OCI-LY7 (cell line): ENCODE results near the gene GLI3. TPM values are rescaled to one million over a fixed set of nuclear protein-coding genes. Genes with fewer than 3 reads are reported as not detected.

Source experiments
- BruUV-seq: library from RNA; stranded (reverse); fragments of 400-500 nt; replicated peaks from 2 replicates; lab custom pipeline; 2021; lab: Mats Ljungman, UMichigan
- CTCF ChIA-PET: fragments of 300-600 bp; sonication (Branson Sonifier 250); formaldehyde crosslinking; loops from one replicate; lab custom pipeline; 2022; ENCODE audit warnings: antibody characterized with exemption; ENCODE audit not compliant: unreplicated experiment; lab: Charles Lee
- POLR2A ChIA-PET: fragments of 300-600 bp; sonication (Branson Sonifier 250); formaldehyde crosslinking; loops from one replicate; lab custom pipeline; 2022; ENCODE audit warnings: antibody characterized with exemption; lab: Charles Lee
- DNase-seq: peaks from one replicate; pipeline ENCODE4 v3.0.0-alpha.2; 2015; ENCODE audit warnings: low spot score
- H2AFZ ChIP-seq: fragments of 200-600 bp; sonication (generic), shearing (Covaris generic); 2 replicates; pipeline ENCODE4 v1.6.1; 2014; ENCODE audit warnings: mild to moderate bottlenecking, antibody characterized with exemption, low read length, moderate library complexity
- H3K27ac ChIP-seq: fragments of 200-600 bp; sonication (generic); 2 replicates; pipeline ENCODE4 v1.5.1; 2014; ENCODE audit warnings: mixed run types, low read depth, mild to moderate bottlenecking, moderate library complexity, low read length, inconsistent platforms; ENCODE audit not compliant: poor library complexity, severe bottlenecking
- H3K36me3 ChIP-seq: fragments of 200-600 bp; sonication (generic); 2 replicates; pipeline ENCODE4 v1.6.1; 2014; ENCODE audit warnings: mild to moderate bottlenecking, antibody characterized with exemption, low read length, moderate library complexity, mixed read lengths; ENCODE audit not compliant: insufficient read depth
- H3K4me1 ChIP-seq: fragments of 200-600 bp; sonication (generic); 2 replicates; pipeline ENCODE4 v1.5.1; 2014; ENCODE audit warnings: mild to moderate bottlenecking, low read length; ENCODE audit not compliant: insufficient read depth, poor library complexity, severe bottlenecking
- H3K4me2 ChIP-seq: fragments of 200-600 bp; sonication (generic); 2 replicates; pipeline ENCODE4 v1.6.1; 2014; ENCODE audit warnings: mild to moderate bottlenecking, low read length
- H3K4me3 ChIP-seq: fragments of 200-600 bp; sonication (generic); 2 replicates; pipeline ENCODE4 v1.5.1; 2014; ENCODE audit warnings: mild to moderate bottlenecking, low read depth, low read length; ENCODE audit not compliant: poor library complexity, severe bottlenecking
- H3K79me2 ChIP-seq: fragments of 200-600 bp; sonication (generic); 2 replicates; pipeline ENCODE4 v1.6.1; 2016; ENCODE audit warnings: low read depth, mild to moderate bottlenecking, low read length, moderate library complexity, mixed read lengths; ENCODE audit not compliant: insufficient read depth
- H3K9me2 ChIP-seq: fragments of 200-600 bp; sonication (generic); 2 replicates; pipeline ENCODE4 v1.6.1; 2016; ENCODE audit warnings: mild to moderate bottlenecking, low read length, mixed read lengths; ENCODE audit not compliant: insufficient read depth
- H3K9me3 ChIP-seq: fragments of 200-600 bp; sonication (generic); 2 replicates; pipeline ENCODE4 v1.6.1; 2014; ENCODE audit warnings: mild to moderate bottlenecking, mixed run types, low read length, mixed read lengths
- H4K20me1 ChIP-seq: fragments of 200-600 bp; sonication (generic); 2 replicates; pipeline ENCODE4 v1.6.1; 2014; ENCODE audit warnings: mild to moderate bottlenecking, antibody characterized with exemption, low read length, moderate library complexity, mixed read lengths; ENCODE audit not compliant: insufficient read depth
- EZH2phosphoT487 ChIP-seq: fragments of 200-600 bp; sonication (generic); IDR thresholded peaks from 2 replicates; pipeline ENCODE4 v1.6.1; 2018; ENCODE audit warnings: low read depth, borderline replicate concordance, mild to moderate bottlenecking, mixed run types, antibody characterized with exemption, low read length, moderate library complexity, mixed read lengths
- intact Hi-C: fragments of 100-400 bp; cut with micrococcal nuclease; formaldehyde crosslinking; loops from one replicate; pipeline ENCODE4 v1.10.0; 2022; ENCODE audit not compliant: unreplicated experiment
- total RNA-seq, 2 experiments: library from RNA; depleted of rRNA in 1 of 2; stranded (reverse); fragments of >200 nt in 1 of 2; shearing (Covaris generic) in 1 of 2; gene quantifications; 2 replicates each; pipeline ENCODE4 v1.2.3, GENCODE V29; 2014 to 2022
- TF ChIP-seq, protein P1 (sequence below): fragments of 200-600 bp; sonication (generic); conservative IDR thresholded peaks from 2 replicates; pipeline ENCODE4 v1.5.1; 2014; ENCODE audit warnings: mild to moderate bottlenecking, antibody characterized with exemption, low read length, moderate library complexity, mixed read lengths

Gene GLI3
- total RNA-seq, 2 experiments from 2014 or later: not detected

GRCh38 chr7:42023262-42023661 lies 213.7 kb downstream of the GLI3 start:
- ChIA-PET CTCF (no interaction called here), POLR2A (interaction anchor here (0.6 to 1.5 kb wide), 2 partner anchors 12 to 552 kb away, joined by 3 to 4 read pairs; no protein-coding TSS in a partner anchor)
- DNase-seq: no peak
- no peaks in the 10 kb centered on the region for H3K9me3 ChIP-seq
- H3K4me3 ChIP-seq: no peak overlapping the region
- no peak for TF ChIP-seq EZH2phosphoT487
- TF ChIP-seq, protein P1, sequence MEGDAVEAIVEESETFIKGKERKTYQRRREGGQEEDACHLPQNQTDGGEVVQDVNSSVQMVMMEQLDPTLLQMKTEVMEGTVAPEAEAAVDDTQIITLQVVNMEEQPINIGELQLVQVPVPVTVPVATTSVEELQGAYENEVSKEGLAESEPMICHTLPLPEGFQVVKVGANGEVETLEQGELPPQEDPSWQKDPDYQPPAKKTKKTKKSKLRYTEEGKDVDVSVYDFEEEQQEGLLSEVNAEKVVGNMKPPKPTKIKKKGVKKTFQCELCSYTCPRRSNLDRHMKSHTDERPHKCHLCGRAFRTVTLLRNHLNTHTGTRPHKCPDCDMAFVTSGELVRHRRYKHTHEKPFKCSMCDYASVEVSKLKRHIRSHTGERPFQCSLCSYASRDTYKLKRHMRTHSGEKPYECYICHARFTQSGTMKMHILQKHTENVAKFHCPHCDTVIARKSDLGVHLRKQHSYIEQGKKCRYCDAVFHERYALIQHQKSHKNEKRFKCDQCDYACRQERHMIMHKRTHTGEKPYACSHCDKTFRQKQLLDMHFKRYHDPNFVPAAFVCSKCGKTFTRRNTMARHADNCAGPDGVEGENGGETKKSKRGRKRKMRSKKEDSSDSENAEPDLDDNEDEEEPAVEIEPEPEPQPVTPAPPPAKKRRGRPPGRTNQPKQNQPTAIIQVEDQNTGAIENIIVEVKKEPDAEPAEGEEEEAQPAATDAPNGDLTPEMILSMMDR: no peak
- no peaks in the 10 kb centered on the region for H3K79me2 ChIP-seq
- H3K9me2 ChIP-seq: no peaks in the 10 kb centered on the region
- no peak overlapping the region for H3K4me2 ChIP-seq
- H4K20me1 ChIP-seq: no peaks in the 10 kb centered on the region
- no TSS peak for BruUV-seq
- no peaks in the 10 kb centered on the region for H3K36me3 ChIP-seq
- H2AFZ ChIP-seq: no peak overlapping the region
- H3K27ac ChIP-seq: no peak overlapping the region
- intact Hi-C loops: no loop called here
- peaks cover 36% of the 10 kb centered on the region for H3K4me1 ChIP-seq

DNA sequence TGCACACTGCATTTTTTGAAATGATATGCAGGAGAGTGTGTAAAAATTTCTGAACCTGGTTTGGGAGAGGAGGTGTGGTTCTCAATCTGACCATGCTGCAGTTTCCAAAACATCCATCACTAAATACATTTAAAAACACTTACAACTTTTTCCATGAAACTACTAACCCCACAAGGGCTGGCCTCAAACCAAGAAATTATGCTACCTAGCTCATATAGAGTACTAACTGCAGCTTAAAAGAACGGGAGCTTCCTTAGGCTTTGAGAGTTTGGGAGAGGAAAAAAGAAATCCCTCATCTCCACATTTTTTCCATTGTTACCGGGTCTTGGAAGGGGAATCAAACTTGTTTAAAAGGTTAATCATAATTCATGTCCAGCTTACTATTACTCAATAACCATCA lies 214.2 kb downstream of the GLI3 start:
- ChIA-PET POLR2A (interaction anchor here (1.5 kb wide), 1 partner anchor 12 kb away, joined by 4 read pairs; no protein-coding TSS in a partner anchor), CTCF (no interaction called here)
- H3K27ac ChIP-seq: no peak overlapping the region
- no peak for DNase-seq
- no peaks in the 10 kb centered on the region for H3K9me3 ChIP-seq
- no peaks in the 10 kb centered on the region for H3K79me2 ChIP-seq
- intact Hi-C loops: no loop called here
- H3K4me1 ChIP-seq: peaks cover 36% of the 10 kb centered on the region
- no peaks in the 10 kb centered on the region for H3K36me3 ChIP-seq
- no peaks in the 10 kb centered on the region for H4K20me1 ChIP-seq
- TF ChIP-seq, protein P1: no peak
- no peak for TF ChIP-seq EZH2phosphoT487
- no peaks in the 10 kb centered on the region for H3K9me2 ChIP-seq
- BruUV-seq: no TSS peak
- H3K4me2 ChIP-seq: no peak overlapping the region
- H3K4me3 ChIP-seq: no peak overlapping the region
- H2AFZ ChIP-seq: no peak overlapping the region

DNA sequence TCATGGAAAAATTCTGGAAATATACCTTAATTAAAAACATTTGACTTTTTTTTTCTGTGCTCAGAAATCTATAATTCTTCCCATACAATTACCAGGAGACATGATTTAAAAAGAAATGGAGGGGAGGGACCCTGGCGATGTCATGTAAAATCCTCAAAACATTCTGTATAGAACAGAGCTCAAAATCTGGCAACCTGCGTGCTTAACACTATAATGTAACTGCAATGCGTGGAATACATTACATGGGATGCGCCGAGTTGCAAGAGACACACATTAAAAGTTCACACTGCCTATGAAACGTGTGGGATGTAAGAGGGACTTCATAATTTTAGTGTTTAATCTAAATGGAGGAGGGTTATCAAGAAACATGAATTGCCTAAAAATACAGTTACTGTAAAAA lies 215.0 kb downstream of the GLI3 start:
- no peaks in the 10 kb centered on the region for H3K9me2 ChIP-seq
- BruUV-seq: no TSS peak
- DNase-seq: no peak
- H3K4me3 ChIP-seq: no peak overlapping the region
- TF ChIP-seq, protein P1: no peak
- no peak for TF ChIP-seq EZH2phosphoT487
- ChIA-PET CTCF (no interaction called here), POLR2A (no interaction called here)
- intact Hi-C loops: no loop called here
- no peaks in the 10 kb centered on the region for H3K36me3 ChIP-seq
- no peak overlapping the region for H3K27ac ChIP-seq
- peaks cover 42% of the 10 kb centered on the region for H3K4me1 ChIP-seq
- no peak overlapping the region for H2AFZ ChIP-seq
- H3K4me2 ChIP-seq: no peak overlapping the region
- no peaks in the 10 kb centered on the region for H3K79me2 ChIP-seq
- H4K20me1 ChIP-seq: no peaks in the 10 kb centered on the region
- H3K9me3 ChIP-seq: no peaks in the 10 kb centered on the region
